GM21423 (cell line): ENCODE measurements around the gene PKP1.

Experiments
- ATAC-seq: cut with Tn5 transposase; IDR thresholded peaks from one replicate; pipeline ENCODE4 v1.9.1; 2021; ENCODE audit warnings: mild to moderate bottlenecking, moderate library complexity; ENCODE audit not compliant: unreplicated experiment

The PKP1 gene

DNA sequence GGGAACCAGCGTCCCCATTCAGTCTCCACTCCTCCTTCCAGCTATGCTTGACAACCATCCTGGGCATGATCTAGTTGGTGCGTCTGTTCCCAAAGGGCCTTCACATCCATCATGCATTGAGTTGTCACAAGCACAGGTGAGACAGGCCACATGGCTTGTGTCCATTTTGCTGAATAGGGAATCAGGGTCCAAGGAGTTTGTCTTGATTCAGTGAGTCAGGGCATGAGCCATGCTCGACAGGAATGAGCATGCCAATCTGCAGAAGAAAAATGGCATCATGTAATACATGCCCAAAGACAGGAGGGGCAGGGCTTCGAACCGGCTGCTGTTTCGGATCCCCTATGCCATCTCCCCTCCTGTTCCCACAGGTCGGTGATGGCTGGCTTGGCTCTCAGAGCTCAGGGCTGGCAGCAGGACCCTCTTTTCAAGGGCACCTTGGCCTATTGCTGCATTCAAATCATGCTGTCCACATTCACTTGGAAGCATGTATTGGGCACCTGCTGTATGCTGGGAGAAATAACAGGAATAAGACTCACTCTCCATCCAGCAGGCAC lies 44.5 kb downstream of the PKP1 start:
- no peak for ATAC-seq

- no peak for ATAC-seq
These were observed 45.3 kb downstream of the PKP1 start for GRCh38 chr1:201328576-201328975.

DNA sequence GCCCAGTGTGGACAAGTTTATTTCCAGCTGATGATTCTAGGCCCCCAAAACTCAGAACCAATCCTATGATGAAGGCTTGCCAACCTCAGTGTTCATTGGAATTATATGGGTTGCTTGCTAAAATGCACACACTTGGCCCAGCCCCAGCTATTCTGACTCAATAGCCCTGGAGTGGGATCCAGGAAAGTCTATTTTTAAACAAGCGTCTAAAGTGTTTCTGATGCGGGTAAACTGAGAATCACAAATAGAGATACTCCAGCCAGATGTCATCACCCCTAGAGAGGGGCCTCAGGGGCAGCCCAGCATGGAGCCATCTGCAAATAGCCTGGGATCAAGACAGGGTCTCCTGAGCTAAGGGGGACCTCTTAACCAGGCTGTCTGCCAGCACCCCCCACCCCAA lies 46.0 kb downstream of the PKP1 start:
- no peak for ATAC-seq

GRCh38 chr1:201329801-201330200 lies 46.5 kb downstream of the PKP1 start:
- ATAC-seq, result no peak

DNA sequence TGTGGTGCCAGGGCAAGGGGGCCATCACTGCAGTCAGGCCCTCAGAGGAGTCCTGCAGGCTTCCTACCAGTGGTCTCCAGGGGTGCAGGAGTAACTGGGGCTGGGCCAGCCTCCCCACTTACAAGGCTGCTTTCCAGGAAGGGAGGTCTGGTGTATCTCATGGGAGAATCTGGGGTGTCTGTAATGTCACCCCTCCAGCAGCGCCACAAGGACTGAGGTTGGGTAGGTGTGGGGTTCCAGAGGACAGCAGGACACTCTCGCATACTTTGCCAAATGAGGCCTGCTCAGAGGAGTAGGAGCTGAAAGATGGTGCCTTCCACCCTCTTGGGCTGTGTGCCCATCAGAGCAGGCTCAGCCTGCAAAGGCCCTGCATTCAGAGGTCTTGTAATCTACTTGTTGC lies 47.2 kb downstream of the PKP1 start:
- no peak for ATAC-seq

GRCh38 chr1:201331166-201331565 lies 47.9 kb downstream of the PKP1 start:
- ATAC-seq, result no peak

DNA sequence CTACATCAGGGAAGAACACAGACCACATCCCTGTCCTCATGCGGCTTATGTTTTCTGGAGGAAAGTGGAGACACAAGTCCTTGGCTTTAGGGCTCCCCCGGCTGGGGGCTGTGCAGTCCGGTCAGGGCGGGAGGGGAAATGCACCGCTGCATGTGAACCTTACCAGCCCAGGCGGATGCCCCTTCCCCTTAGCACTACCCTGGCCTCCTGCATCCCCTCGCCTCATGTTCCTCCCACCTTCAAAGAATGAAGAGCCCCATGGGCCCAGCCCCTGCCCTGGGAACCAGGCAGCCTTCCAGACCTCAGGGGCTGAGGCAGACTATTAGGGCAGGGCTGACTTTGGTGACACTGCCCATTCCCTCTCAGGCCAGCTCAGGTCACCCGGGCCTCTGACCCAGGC lies 48.7 kb downstream of the PKP1 start:
- no peak for ATAC-seq

DNA sequence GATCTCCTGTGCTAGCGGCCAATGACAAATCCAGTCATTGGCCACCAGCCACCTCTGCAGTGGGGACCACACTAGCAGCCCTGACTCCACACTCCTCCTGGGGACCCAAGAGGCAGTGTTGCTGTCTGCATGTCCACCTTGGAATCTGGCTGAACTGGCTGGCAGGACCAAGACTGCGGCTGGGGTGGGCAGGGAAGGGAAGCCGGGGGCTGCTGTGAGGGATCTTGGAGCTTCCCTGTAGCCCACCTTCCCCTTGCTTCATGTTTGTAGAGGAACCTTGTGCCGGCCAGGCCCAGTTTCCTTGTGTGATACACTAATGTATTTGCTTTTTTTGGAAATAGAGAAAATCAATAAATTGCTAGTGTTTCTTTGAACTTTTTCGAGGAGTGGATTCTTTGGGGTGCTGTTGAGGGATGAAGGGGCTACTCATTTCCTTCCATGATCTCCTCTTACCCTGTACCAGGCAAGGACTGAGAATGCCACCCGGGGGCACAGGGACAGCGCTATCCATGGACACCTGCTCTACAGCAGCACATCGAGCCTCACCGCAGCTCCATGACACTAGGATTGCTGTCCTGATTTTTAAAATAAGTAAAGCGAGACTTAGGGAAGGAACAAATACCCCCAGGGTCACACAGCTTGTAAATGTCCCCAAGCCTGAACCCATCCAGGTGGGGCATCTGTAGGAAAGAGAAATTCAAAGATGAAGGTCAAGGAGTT lies 49.5 kb downstream of the PKP1 start:
- no peak for ATAC-seq

GRCh38 chr1:201334325-201335173 lies 51.2 kb downstream of the PKP1 start:
- ATAC-seq, result no peak

DNA sequence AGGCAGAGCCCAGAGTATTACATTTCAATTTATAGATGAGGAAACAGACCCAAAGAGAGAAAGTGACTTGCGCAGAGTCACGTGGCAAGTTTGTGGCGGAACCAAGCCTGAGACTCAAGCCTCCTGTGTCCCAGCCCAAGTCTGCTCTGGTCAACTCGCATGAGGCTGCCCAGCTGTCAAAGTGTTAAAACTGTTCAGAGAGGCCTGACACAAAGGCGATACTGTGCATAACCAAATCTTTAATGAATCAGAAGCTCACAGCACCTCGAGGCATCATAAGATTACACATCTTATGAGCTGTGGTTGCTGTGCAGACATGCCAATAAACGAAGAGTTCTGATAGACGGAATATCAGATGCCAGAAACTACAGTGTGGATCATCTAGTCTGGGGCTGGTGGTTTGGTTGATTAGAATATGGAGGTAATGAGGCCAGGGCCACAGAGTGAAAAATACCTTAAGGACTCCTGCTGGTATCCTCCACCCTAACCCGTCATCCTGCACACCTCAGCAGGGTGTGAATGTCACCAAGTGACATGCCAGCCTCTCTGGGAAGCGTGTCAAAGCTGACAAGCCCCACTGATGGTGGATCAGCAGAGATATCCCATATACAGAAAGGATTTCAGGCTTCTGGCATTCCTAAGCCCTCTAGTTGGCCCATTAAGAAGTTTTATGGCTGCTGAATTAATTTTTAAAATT lies 52.0 kb downstream of the PKP1 start:
- ATAC-seq, result no peak

- no peak for ATAC-seq
These were observed 52.6 kb downstream of the PKP1 start for GRCh38 chr1:201335901-201336300.

- no peak for ATAC-seq
These were observed 53.6 kb downstream of the PKP1 start for GRCh38 chr1:201336711-201337450.

- ATAC-seq, result no peak
These were observed 58.1 kb downstream of the PKP1 start for GRCh38 chr1:201341377-201341776.

GRCh38 chr1:201344206-201345080 lies 61.1 kb downstream of the PKP1 start:
- no peak for ATAC-seq

DNA sequence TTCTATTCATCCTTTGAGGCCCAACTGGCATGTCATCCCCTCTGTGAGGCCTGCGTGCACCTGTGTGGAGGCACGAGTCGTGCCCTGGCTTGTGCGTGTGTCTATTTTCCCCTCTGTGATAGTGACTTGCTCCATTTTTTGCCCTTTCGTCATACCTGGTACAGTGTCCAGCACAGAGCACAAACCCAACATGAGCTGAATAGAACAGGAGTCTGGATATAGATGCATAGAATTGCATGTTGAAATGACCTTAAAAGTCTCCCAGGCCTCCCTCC lies 61.7 kb downstream of the PKP1 start:
- ATAC-seq, result no peak

DNA sequence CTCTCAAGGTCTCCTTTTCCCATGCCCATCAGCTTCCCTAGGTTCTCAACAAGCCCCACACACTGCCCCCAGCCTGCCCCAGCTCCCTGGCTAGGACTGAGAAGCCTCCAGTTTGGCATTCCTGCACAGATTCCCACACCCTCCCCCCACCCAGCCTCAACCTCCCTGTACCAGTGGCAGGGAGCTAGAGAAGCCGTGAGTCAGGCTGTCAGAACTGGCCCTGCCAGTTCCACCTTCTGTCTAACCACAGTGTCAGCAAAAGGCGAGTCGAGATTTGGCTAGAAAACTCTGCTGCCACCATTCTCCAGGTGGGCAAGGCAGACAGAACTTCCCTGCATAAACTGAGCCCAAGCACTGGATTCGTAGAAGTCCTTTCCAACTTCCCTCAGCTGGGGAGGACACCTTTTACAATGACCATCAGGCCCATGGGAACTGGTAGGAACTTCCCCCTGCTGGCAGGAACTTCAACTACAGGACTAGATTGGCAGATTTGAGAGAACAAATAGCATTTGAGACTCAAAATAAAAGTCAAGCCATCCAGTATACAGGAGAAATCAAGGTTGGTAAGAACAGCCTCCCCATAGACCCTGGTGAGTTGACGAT lies 63.1 kb downstream of the PKP1 start:
- no peak for ATAC-seq

- ATAC-seq, result no peak
These were observed 63.7 kb downstream of the PKP1 start for GRCh38 chr1:201346987-201347386.

- ATAC-seq, result no peak
These were observed 64.3 kb downstream of the PKP1 start for GRCh38 chr1:201347498-201348210.

DNA sequence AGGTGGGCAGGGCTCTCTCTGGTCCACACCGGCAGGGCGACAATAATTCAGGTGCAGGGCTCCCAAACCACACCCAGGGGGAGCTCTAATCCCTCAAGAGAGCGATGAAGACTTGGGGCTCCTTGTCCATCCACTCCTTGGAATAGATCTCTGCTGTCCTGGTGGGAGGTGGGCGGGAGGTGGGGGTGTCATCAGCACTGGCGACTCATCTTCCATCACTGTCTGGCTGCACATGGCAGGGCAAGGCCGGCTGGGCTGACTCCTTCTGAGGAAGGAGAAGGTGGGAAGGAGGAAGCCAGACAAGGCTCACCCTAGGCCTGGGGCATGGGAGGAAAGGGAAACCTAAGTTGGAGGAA lies 64.9 kb downstream of the PKP1 start:
- ATAC-seq, result no peak
